ENCODE data around the gene FZD10.

DNA sequence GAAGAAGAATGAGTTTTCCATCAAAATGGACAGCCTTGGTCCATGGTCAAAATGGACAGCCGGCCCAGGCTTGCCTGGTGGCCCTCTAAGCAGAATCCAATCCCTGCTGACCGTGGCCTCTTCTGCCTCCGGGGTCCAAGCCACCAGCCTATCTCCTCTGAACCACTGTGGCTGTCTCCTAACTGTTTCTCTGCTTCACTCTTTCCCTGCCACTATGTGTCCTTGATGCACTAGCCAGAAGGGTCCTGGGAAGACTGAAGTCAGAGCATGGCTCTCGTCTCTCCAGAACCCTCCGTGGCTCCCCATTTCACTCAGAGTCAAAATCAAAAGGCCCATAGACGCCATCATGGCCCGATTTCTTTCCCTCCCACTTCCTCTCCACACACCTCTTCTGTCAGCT is 8.5 kb upstream of the FZD10 start:
- TF ChIP-seq, protein P1, sequence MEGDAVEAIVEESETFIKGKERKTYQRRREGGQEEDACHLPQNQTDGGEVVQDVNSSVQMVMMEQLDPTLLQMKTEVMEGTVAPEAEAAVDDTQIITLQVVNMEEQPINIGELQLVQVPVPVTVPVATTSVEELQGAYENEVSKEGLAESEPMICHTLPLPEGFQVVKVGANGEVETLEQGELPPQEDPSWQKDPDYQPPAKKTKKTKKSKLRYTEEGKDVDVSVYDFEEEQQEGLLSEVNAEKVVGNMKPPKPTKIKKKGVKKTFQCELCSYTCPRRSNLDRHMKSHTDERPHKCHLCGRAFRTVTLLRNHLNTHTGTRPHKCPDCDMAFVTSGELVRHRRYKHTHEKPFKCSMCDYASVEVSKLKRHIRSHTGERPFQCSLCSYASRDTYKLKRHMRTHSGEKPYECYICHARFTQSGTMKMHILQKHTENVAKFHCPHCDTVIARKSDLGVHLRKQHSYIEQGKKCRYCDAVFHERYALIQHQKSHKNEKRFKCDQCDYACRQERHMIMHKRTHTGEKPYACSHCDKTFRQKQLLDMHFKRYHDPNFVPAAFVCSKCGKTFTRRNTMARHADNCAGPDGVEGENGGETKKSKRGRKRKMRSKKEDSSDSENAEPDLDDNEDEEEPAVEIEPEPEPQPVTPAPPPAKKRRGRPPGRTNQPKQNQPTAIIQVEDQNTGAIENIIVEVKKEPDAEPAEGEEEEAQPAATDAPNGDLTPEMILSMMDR (conservative IDR thresholded peaks at IDR 0.05): no peak
- no peak for TF ChIP-seq EZH2 (IDR thresholded peaks at IDR 0.05; ENCODE audit: low read depth)
